ENCODE measurements around the gene FHIT. TPM values are rescaled to one million over a fixed set of nuclear protein-coding genes. Genes with fewer than 3 reads are reported as not detected.

The FHIT gene
- total RNA-seq, 1 experiment from 2014 or later: 20.1 TPM

DNA sequence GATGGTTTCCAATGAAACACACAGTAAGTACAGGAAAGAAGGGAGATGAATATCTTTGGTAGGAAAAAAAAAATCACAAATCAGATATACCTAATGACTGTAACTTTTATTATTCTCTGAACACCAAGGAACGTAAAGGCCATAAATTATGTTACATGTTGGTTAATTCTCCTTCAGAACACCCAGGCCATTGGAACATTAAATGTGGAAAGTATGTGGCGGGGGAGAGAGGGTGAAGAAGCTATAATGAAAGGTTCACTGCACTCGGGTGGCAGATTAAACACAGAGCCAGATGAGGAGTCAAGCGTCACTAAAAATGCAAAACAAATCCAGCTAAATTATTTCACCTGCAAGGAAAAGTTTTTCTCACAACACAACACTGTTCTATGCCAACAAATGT, 193.8 kb downstream of the FHIT start:
- CTCF ChIA-PET: interaction anchor here (0.9 kb wide), 1 partner anchor 1134 kb away, joined by 3 read pairs; no protein-coding TSS in a partner anchor
- TF ChIP-seq, protein P1, sequence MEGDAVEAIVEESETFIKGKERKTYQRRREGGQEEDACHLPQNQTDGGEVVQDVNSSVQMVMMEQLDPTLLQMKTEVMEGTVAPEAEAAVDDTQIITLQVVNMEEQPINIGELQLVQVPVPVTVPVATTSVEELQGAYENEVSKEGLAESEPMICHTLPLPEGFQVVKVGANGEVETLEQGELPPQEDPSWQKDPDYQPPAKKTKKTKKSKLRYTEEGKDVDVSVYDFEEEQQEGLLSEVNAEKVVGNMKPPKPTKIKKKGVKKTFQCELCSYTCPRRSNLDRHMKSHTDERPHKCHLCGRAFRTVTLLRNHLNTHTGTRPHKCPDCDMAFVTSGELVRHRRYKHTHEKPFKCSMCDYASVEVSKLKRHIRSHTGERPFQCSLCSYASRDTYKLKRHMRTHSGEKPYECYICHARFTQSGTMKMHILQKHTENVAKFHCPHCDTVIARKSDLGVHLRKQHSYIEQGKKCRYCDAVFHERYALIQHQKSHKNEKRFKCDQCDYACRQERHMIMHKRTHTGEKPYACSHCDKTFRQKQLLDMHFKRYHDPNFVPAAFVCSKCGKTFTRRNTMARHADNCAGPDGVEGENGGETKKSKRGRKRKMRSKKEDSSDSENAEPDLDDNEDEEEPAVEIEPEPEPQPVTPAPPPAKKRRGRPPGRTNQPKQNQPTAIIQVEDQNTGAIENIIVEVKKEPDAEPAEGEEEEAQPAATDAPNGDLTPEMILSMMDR (IDR thresholded peaks at IDR 0.05; ENCODE audit: unreplicated experiment): no peak
- H3K4me1 Mint-ChIP-seq (ENCODE audit: insufficient read depth, unreplicated experiment): no peaks in the 10 kb centered on the region
- no peaks in the 10 kb centered on the region for H3K27me3 Mint-ChIP-seq (ENCODE audit: insufficient read depth, unreplicated experiment)
- no peak for DNase-seq (ENCODE audit: unreplicated experiment)
- H3K36me3 Mint-ChIP-seq (ENCODE audit: insufficient read depth, unreplicated experiment): no peaks in the 10 kb centered on the region
- intact Hi-C loops (cut with micrococcal nuclease): no loop called here
- H3K27ac Mint-ChIP-seq (ENCODE audit: low read depth, unreplicated experiment): no peak overlapping the region
- H3K9me3 Mint-ChIP-seq (ENCODE audit: unreplicated experiment): no peaks in the 10 kb centered on the region
- no peak overlapping the region for H3K4me3 Mint-ChIP-seq (ENCODE audit: unreplicated experiment)
- POLR2A ChIA-PET: no interaction called here
- BruUV-seq (replicated peaks): no TSS peak

DNA sequence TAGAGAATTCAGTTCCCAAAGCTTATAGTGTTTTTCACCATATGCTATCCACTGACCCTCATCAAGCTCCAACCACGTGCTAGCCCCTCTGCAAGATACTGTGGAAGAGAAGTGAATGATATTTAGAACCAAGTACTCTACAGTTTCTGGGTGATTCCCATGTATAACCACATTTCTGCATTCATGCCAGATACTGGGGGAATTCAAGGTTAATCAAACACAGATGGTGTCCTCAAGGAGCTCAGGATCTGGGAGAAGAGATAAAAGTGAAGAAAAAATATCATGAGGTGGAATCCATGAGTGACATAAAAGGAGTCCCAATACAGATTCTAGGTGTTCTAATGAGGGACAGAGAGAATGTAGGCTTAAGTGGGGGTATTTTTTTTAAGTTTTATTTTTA, 195.8 kb downstream of the FHIT start:
- Mint-ChIP-seq H3K9me3 (ENCODE audit: unreplicated experiment) (no peaks in the 10 kb centered on the region), H3K27me3 (ENCODE audit: insufficient read depth, unreplicated experiment) (no peaks in the 10 kb centered on the region), H3K27ac (ENCODE audit: low read depth, unreplicated experiment) (no peak overlapping the region), H3K4me1 (ENCODE audit: insufficient read depth, unreplicated experiment) (no peaks in the 10 kb centered on the region), H3K36me3 (ENCODE audit: insufficient read depth, unreplicated experiment) (no peaks in the 10 kb centered on the region), H3K4me3 (ENCODE audit: unreplicated experiment) (no peak overlapping the region)
- DNase-seq (ENCODE audit: unreplicated experiment): no peak
- BruUV-seq (replicated peaks): no TSS peak
- TF ChIP-seq, protein P1 (IDR thresholded peaks at IDR 0.05; ENCODE audit: unreplicated experiment): no peak
- CTCF ChIA-PET: no interaction called here
- intact Hi-C loops (cut with micrococcal nuclease): no loop called here
- POLR2A ChIA-PET: no interaction called here

DNA sequence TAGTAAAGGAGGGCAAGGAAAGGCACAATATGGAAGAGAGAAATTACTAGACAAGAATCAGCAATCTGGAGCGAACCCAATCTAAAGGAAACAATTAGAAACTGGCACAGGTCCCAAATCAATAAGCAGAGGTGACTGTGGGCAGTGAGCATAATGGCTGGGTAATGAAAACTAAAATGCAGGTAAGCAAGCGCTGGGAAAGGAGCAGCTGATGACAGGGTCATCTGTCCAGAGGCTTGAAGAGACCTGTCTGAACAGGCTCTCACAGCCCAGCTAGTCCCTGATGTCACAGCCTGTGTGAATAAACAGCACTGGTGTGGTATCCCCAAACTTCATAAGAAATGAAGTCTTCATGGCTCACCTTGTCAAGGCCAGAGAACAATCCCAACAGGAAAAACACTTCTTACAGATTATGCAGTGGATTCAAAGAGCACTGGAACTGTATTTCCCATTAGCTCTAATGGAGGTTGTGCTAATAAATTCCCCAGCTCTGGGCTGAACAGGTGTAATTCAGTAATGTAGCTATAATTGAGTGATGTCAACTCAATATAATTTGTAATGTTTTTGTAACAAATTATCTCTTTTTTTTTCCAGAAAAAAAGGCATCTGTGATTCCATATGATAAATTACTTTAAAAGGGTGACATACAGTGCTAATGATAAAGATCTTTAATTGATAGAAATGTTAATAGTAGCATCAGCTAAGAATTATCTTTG, 197.3 kb downstream of the FHIT start:
- peak; percentile 24 for DNase-seq (ENCODE audit: unreplicated experiment)
- H3K27ac Mint-ChIP-seq (ENCODE audit: low read depth, unreplicated experiment): no peak overlapping the region
- no peak overlapping the region for H3K4me3 Mint-ChIP-seq (ENCODE audit: unreplicated experiment)
- ChIA-PET CTCF (interaction anchor here (0.7 kb wide), 1 partner anchor 11 kb away, joined by 3 read pairs; no protein-coding TSS in a partner anchor), POLR2A (interaction anchor here (0.6 to 1.1 kb wide), 2 partner anchors 17 to 30 kb away, joined by 3 read pairs; no protein-coding TSS in a partner anchor)
- no peaks in the 10 kb centered on the region for H3K27me3 Mint-ChIP-seq (ENCODE audit: insufficient read depth, unreplicated experiment)
- TF ChIP-seq, protein P1 (IDR thresholded peaks at IDR 0.05; ENCODE audit: unreplicated experiment): no peak
- H3K36me3 Mint-ChIP-seq (ENCODE audit: insufficient read depth, unreplicated experiment): no peaks in the 10 kb centered on the region
- no peaks in the 10 kb centered on the region for H3K4me1 Mint-ChIP-seq (ENCODE audit: insufficient read depth, unreplicated experiment)
- intact Hi-C loops (cut with micrococcal nuclease): no loop called here
- H3K9me3 Mint-ChIP-seq (ENCODE audit: unreplicated experiment): no peaks in the 10 kb centered on the region
- BruUV-seq (replicated peaks): no TSS peak

DNA sequence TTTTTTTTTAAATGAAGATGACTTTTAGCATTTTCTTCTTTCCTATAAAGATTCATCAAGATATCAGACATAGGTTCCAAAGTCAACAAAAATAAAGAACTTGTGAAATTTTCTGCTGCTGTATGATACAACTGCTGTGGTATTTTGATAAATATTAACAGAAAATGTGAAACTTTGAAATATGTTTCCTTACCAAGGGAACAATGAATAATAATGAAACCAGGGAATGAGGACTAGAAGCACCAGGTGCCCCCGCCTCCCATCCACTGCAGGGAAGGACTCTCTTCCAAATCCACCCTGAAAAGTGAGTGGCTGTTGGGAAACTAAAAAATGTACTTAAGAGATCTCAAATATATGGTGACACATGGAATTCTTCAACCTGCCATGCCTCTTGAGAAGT, 198.4 kb downstream of the FHIT start:
- H3K27me3 Mint-ChIP-seq (ENCODE audit: insufficient read depth, unreplicated experiment): no peaks in the 10 kb centered on the region
- no TSS peak for BruUV-seq (replicated peaks)
- H3K27ac Mint-ChIP-seq (ENCODE audit: low read depth, unreplicated experiment): no peak overlapping the region
- DNase-seq (ENCODE audit: unreplicated experiment): no peak
- ChIA-PET POLR2A (no interaction called here), CTCF (no interaction called here)
- no peaks in the 10 kb centered on the region for H3K36me3 Mint-ChIP-seq (ENCODE audit: insufficient read depth, unreplicated experiment)
- H3K4me1 Mint-ChIP-seq (ENCODE audit: insufficient read depth, unreplicated experiment): no peaks in the 10 kb centered on the region
- intact Hi-C loops (cut with micrococcal nuclease): no loop called here
- no peaks in the 10 kb centered on the region for H3K9me3 Mint-ChIP-seq (ENCODE audit: unreplicated experiment)
- no peak overlapping the region for H3K4me3 Mint-ChIP-seq (ENCODE audit: unreplicated experiment)
- TF ChIP-seq, protein P1 (IDR thresholded peaks at IDR 0.05; ENCODE audit: unreplicated experiment): no peak

Measured in MCF 10A (cell line).